Vagina (tissue), 2 donors: ENCODE results near the gene EFCAB13. TPM values are rescaled to one million over a fixed set of nuclear protein-coding genes. Genes with fewer than 3 reads are reported as not detected.
"Not testable (repeated sequence)": the region's sequence is repeated elsewhere in the genome, so short reads cannot be mapped to it uniquely, and the experiment has no call there.

ENCODE experiments used
- DNase-seq, 2 donors: peaks; one replicate each; pipeline ENCODE4 v3.0.0-alpha.2; 2017; ENCODE audit errors: extremely low spot score in 2 of 2
- H3K27ac ChIP-seq: fragments of 200-600 bp; sonication (generic); one replicate; pipeline ENCODE4 v1.5.1; 2019
- H3K27me3 ChIP-seq: fragments of 200-600 bp; sonication (generic); one replicate; pipeline ENCODE4 v1.5.1; 2019
- H3K36me3 ChIP-seq, 2 donors: fragments of 200-600 bp; sonication (generic); one replicate each; pipeline ENCODE4 v1.5.1; 2017 to 2019
- H3K4me1 ChIP-seq: fragments of 200-600 bp; sonication (generic); one replicate; pipeline ENCODE4 v1.5.1; 2019
- H3K4me3 ChIP-seq, 2 donors: fragments of 200-600 bp; sonication (generic); 1 replicate in 1 of 2; 2 replicates in 1 of 2; pipeline ENCODE4 v1.5.1; 2016 to 2019
- H3K9me3 ChIP-seq: fragments of 200-600 bp; sonication (generic); one replicate; pipeline ENCODE4 v1.5.1; 2019
- CTCF ChIP-seq, 3 experiments: fragments of 450-650 bp in 2 of 3; fragments of 200-600 bp in 1 of 3; sonication (generic) in 1 of 3; IDR thresholded peaks; one replicate each; pipeline ENCODE4 v1.5.1; 2017 to 2019; ENCODE audit warnings: antibody characterized with exemption in 3 of 3, mild to moderate bottlenecking in 2 of 3, moderate library complexity in 2 of 3
- POLR2A ChIP-seq, 2 donors: fragments of 450-650 bp; IDR thresholded peaks; one replicate each; pipeline ENCODE4 v1.6.1; 2017; ENCODE audit warnings: antibody characterized with exemption in 2 of 2, mild to moderate bottlenecking in 2 of 2, moderate library complexity in 2 of 2
- POLR2AphosphoS5 ChIP-seq, 2 donors: sonication (generic); formaldehyde crosslinking; IDR thresholded peaks; one replicate each; pipeline ENCODE4 v1.9.0; 2017; ENCODE audit warnings: antibody characterized with exemption in 2 of 2, mild to moderate bottlenecking in 2 of 2, low read depth in 1 of 2; ENCODE audit not compliant: insufficient read depth in 1 of 2
- intact Hi-C: fragments of 100-400 bp; cut with DNase I; formaldehyde crosslinking; loops from one replicate; pipeline ENCODE4 v1.15.1; 2023
- total RNA-seq: library from RNA; depleted of rRNA; stranded (reverse); fragments of >200 nt; gene quantifications from one replicate; pipeline ENCODE4 v1.2.3, GENCODE V29; 2016

Gene EFCAB13
- total RNA-seq, 1 donor from 2014 or later, result 4.2 TPM

- Histone ChIP-seq H3K36me3 (no peaks in the 10 kb centered on the region), H3K27ac (no peak overlapping the region), H3K27me3 (no peaks in the 10 kb centered on the region), H3K4me3 (no peak overlapping the region), H3K9me3 (no peaks in the 10 kb centered on the region), H3K4me1 (no peaks in the 10 kb centered on the region)
- TF ChIP-seq POLR2AphosphoS5 (IDR thresholded peaks at IDR 0.05; ENCODE audit: insufficient read depth in 1 of 2, low read depth in 1 of 2), result no peak
- TF ChIP-seq POLR2A (IDR thresholded peaks at IDR 0.05), result no peak
- no peak for TF ChIP-seq CTCF (IDR thresholded peaks at IDR 0.05)
- intact Hi-C loops, result no loop called here
- no peak for DNase-seq
These were observed 90.9 kb downstream of the EFCAB13 start for GRCh38 chr17:47414612-47415011.

DNA sequence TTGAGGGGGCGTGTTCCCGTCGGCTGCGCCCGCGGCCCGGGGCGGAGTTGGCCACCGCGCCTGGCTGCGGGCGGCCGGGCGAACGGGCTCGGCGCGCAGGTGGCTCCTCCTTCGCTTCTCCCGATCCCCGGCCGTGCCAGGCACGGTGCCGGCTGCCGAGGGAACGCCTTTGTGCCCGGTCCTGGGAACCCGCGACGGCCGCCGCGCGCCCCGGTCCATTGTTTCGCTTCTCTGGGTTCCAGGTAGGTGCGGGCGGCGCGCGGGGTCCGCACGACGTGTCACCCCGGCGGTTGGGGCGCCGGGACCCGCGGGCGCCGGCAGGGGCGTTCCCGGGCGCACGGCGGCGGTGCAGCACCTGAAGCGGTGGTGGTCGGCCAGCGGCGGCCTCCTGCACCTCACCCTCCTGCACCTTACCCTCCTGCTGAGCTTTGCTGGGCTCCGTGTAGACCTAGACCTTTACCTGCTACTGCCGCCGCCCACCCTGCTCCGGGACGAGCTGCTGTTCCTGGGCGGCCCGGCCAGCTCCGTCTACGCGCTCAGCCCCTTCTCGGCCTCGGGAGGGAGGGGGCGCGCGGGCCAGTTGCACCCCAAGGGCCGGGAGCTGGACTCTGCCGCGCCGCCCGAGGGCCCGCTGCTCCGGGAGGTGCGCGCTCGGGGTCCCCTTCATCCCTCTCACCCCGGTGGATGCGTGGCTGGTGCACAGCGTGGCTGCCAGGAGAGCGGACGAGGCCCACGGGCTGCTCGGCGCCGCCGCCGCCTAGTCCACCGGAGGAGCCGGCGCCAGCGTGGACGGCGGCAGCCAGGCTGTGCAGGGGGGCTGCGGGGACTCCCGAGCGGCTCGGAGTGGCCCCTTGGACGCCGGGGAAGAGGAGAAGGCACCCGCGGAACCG lies 99.9 kb downstream of the EFCAB13 start:
- TF ChIP-seq POLR2AphosphoS5 (IDR thresholded peaks at IDR 0.05; ENCODE audit: insufficient read depth in 1 of 2, low read depth in 1 of 2) (no peak), POLR2A (IDR thresholded peaks at IDR 0.05) (no peak), CTCF (IDR thresholded peaks at IDR 0.05) (no peak)
- no peaks in the 10 kb centered on the region for H3K36me3 ChIP-seq
- no peaks in the 10 kb centered on the region for H3K27me3 ChIP-seq
- no peak overlapping the region for H3K27ac ChIP-seq
- peaks cover 8% of the 10 kb centered on the region for H3K4me1 ChIP-seq
- no peak for DNase-seq
- no peaks in the 10 kb centered on the region for H3K9me3 ChIP-seq
- peak overlapping the region; percentile 48 to 57 for H3K4me3 ChIP-seq
- intact Hi-C loops, result no loop called here

DNA sequence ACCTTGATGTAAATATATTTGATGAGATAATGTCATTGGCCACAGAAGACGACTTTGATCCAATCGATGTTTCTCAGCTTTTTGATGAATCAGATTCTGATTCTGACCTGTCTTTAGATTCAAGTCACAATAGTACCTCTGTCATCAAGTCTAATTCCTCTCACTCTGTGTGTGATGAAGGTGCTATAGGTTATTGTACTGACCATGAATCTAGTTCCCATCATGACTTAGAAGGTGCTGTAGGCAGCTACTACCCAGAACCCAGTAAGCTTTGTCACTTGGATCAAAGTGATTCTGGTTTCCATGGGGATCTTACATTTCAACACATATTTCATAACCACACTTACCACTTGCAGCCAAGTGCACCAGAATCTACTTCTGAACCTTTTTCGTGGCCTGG lies 101.5 kb downstream of the EFCAB13 start:
- DNase-seq, H3K36me3 ChIP-seq, H3K27me3 ChIP-seq, H3K27ac ChIP-seq, H3K4me3 ChIP-seq, H3K4me1 ChIP-seq, intact Hi-C loops, H3K9me3 ChIP-seq: not testable (repeated sequence)

GRCh38 chr17:47425887-47426635 lies 102.3 kb downstream of the EFCAB13 start:
- not testable (repeated sequence) for DNase-seq

GRCh38 chr17:47427985-47428384 lies 104.2 kb downstream of the EFCAB13 start:
- TF ChIP-seq POLR2AphosphoS5 (IDR thresholded peaks at IDR 0.05; ENCODE audit: insufficient read depth in 1 of 2, low read depth in 1 of 2) (no peak), POLR2A (IDR thresholded peaks at IDR 0.05) (no peak)

More at GRCh38 chr17:47425887-47426635, 102.3 kb downstream of the EFCAB13 start:
- H3K9me3 ChIP-seq, H3K27me3 ChIP-seq, H3K36me3 ChIP-seq, H3K27ac ChIP-seq, H3K4me3 ChIP-seq, H3K4me1 ChIP-seq, intact Hi-C loops: not testable (repeated sequence)

DNA sequence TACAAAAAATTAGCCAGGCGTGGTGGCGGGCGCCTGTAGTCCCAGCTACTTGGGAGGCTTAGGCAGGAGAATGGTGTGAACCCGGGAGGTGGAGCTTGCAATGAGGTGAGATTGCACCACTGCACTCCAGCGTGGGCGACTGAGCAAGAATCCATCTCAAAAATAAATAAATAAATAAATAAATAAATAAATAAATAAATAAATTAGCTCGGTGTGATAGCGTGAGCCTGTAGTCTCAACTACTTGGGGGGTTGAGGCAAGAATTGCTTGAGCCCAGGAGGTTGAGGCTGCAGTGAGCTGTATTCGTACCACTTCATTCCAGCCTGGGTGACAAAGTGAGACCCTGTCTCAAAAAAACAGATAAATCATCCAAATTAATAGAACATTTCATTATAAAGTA lies 108.5 kb downstream of the EFCAB13 start:
- H3K4me1 ChIP-seq, H3K27ac ChIP-seq, H3K27me3 ChIP-seq, H3K36me3 ChIP-seq, H3K9me3 ChIP-seq, DNase-seq, H3K4me3 ChIP-seq, intact Hi-C loops: not testable (repeated sequence)

More at GRCh38 chr17:47427985-47428384, 104.2 kb downstream of the EFCAB13 start:
- Histone ChIP-seq H3K4me3 (no peak overlapping the region), H3K36me3 (peaks cover 0 to 3% of the 10 kb centered on the region in 2 donors), H3K9me3 (no peaks in the 10 kb centered on the region), H3K27me3 (no peaks in the 10 kb centered on the region), H3K4me1 (peaks cover 8% of the 10 kb centered on the region), H3K27ac (no peak overlapping the region)
- intact Hi-C loops, result no loop called here
- no peak for DNase-seq

- no peak overlapping the region for H3K4me3 ChIP-seq
- H3K27ac ChIP-seq, result no peak overlapping the region
- DNase-seq, result no peak
- no peaks in the 10 kb centered on the region for H3K9me3 ChIP-seq
- H3K36me3 ChIP-seq, result no peaks in the 10 kb centered on the region
- no peaks in the 10 kb centered on the region for H3K4me1 ChIP-seq
- intact Hi-C loops, result no loop called here
- H3K27me3 ChIP-seq, result no peaks in the 10 kb centered on the region
- TF ChIP-seq CTCF (IDR thresholded peaks at IDR 0.05) (no peak), POLR2AphosphoS5 (IDR thresholded peaks at IDR 0.05; ENCODE audit: insufficient read depth in 1 of 2, low read depth in 1 of 2) (no peak), POLR2A (IDR thresholded peaks at IDR 0.05) (no peak)
These were observed 141.4 kb downstream of the EFCAB13 start for GRCh38 chr17:47465165-47465564.

- H3K4me3 ChIP-seq, H3K4me1 ChIP-seq, intact Hi-C loops, H3K36me3 ChIP-seq, H3K27me3 ChIP-seq, DNase-seq, H3K27ac ChIP-seq, H3K9me3 ChIP-seq: not testable (repeated sequence)
These were observed 143.2 kb downstream of the EFCAB13 start for GRCh38 chr17:47466976-47467375.
